H9 (cell line): Measurements from ENCODE around the gene IFIT1B. TPM values are rescaled to one million over a fixed set of nuclear protein-coding genes. Genes with fewer than 3 reads are reported as not detected.

Source experiments
- DNase-seq: peaks from one replicate; pipeline ENCODE4 v3.0.0-alpha.2; 2017
- H2AFZ ChIP-seq: one replicate; pipeline ENCODE4 v1.6.1; 2013; ENCODE audit warnings: mild to moderate bottlenecking, low read length, control low read depth, moderate library complexity
- H2AK5ac ChIP-seq: 2 replicates; pipeline ENCODE4 v1.6.1; 2013; ENCODE audit warnings: low read length, control low read depth, mixed read lengths; ENCODE audit not compliant: insufficient read length
- H2BK120ac ChIP-seq: one replicate; pipeline ENCODE4 v1.6.1; 2013; ENCODE audit warnings: low read depth, mild to moderate bottlenecking, low read length, control low read depth, inconsistent platforms; ENCODE audit not compliant: poor library complexity, severe bottlenecking
- H2BK12ac ChIP-seq: 2 replicates; pipeline ENCODE4 v1.6.1; 2013; ENCODE audit warnings: low read length, control low read depth, mixed read lengths, low read depth; ENCODE audit not compliant: insufficient read length
- H2BK15ac ChIP-seq: 2 replicates; pipeline ENCODE4 v1.6.1; 2013; ENCODE audit warnings: low read depth, low read length, control low read depth
- H2BK20ac ChIP-seq: one replicate; pipeline ENCODE4 v1.6.1; 2013; ENCODE audit warnings: low read depth, mild to moderate bottlenecking, low read length, control low read depth, inconsistent platforms; ENCODE audit not compliant: poor library complexity, severe bottlenecking
- H2BK5ac ChIP-seq: 2 replicates; pipeline ENCODE4 v1.6.1; 2013; ENCODE audit warnings: low read length, control low read depth, mixed read lengths; ENCODE audit not compliant: insufficient read length
- H3K14ac ChIP-seq: 2 replicates; pipeline ENCODE4 v1.6.1; 2013; ENCODE audit warnings: low read length, control low read depth; ENCODE audit not compliant: insufficient read depth
- H3K18ac ChIP-seq: 2 replicates; pipeline ENCODE4 v1.6.1; 2013; ENCODE audit warnings: low read depth, mild to moderate bottlenecking, mixed read lengths, low read length, control low read depth; ENCODE audit not compliant: insufficient read length
- H3K23ac ChIP-seq: 2 replicates; pipeline ENCODE4 v1.6.1; 2013; ENCODE audit warnings: low read length, control low read depth, mixed read lengths, low read depth; ENCODE audit not compliant: insufficient read length
- H3K23me2 ChIP-seq: 2 replicates; pipeline ENCODE4 v1.6.1; 2013; ENCODE audit warnings: low read depth, mild to moderate bottlenecking, mixed read lengths, low read length, control low read depth; ENCODE audit not compliant: insufficient read length, poor library complexity, severe bottlenecking
- H3K27ac ChIP-seq: 2 replicates; pipeline ENCODE4 v1.5.1; 2013; ENCODE audit warnings: low read length, control low read depth, mixed read lengths, low read depth; ENCODE audit not compliant: insufficient read length
- H3K27me3 ChIP-seq: 2 replicates; pipeline ENCODE4 v1.6.1; 2013; ENCODE audit warnings: low read length, control low read depth, inconsistent platforms; ENCODE audit not compliant: insufficient read depth
- H3K4ac ChIP-seq: 2 replicates; pipeline ENCODE4 v1.6.1; 2013; ENCODE audit warnings: low read depth, mild to moderate bottlenecking, control low read depth, inconsistent platforms, low read length, moderate library complexity
- H3K4me1 ChIP-seq: 2 replicates; pipeline ENCODE4 v1.6.1; 2013; ENCODE audit warnings: low read length, control low read depth, inconsistent platforms; ENCODE audit not compliant: insufficient read depth
- H3K4me2 ChIP-seq: 2 replicates; pipeline ENCODE4 v1.6.1; 2013; ENCODE audit warnings: low read length, control low read depth, mixed read lengths; ENCODE audit not compliant: insufficient read length, insufficient read depth
- H3K56ac ChIP-seq: 2 replicates; pipeline ENCODE4 v1.6.1; 2013; ENCODE audit warnings: low read depth, mild to moderate bottlenecking, mixed read lengths, low read length, control low read depth; ENCODE audit not compliant: insufficient read length
- H3K79me1 ChIP-seq: 2 replicates; pipeline ENCODE4 v1.6.1; 2013; ENCODE audit warnings: low read depth, mild to moderate bottlenecking, moderate library complexity, low read length, control low read depth, inconsistent platforms; ENCODE audit not compliant: insufficient read depth, poor library complexity, severe bottlenecking
- H3K79me2 ChIP-seq: 2 replicates; pipeline ENCODE4 v1.6.1; 2013; ENCODE audit warnings: low read length, control low read depth, inconsistent platforms; ENCODE audit not compliant: insufficient read depth
- H3K9ac ChIP-seq: 2 replicates; pipeline ENCODE4 v1.6.1; 2013; ENCODE audit warnings: low read length, control low read depth, mixed read lengths; ENCODE audit not compliant: insufficient read length; ENCODE audit errors: extremely low read depth
- H3K9me3 ChIP-seq: one replicate; pipeline ENCODE4 v1.6.1; 2013; ENCODE audit warnings: low read depth, low read length, inconsistent platforms; ENCODE audit not compliant: control insufficient read depth
- H3T11ph ChIP-seq: one replicate; pipeline ENCODE4 v1.6.1; 2013; ENCODE audit warnings: mild to moderate bottlenecking, low read length, control low read depth, inconsistent platforms
- H4K20me1 ChIP-seq: one replicate; pipeline ENCODE4 v1.6.1; 2013; ENCODE audit not compliant: control insufficient read depth, insufficient read length, insufficient read depth
- H4K5ac ChIP-seq: 2 replicates; pipeline ENCODE4 v1.6.1; 2013; ENCODE audit warnings: low read depth, mild to moderate bottlenecking, mixed read lengths, low read length, control low read depth; ENCODE audit not compliant: insufficient read length
- H4K8ac ChIP-seq: replicated peaks from 2 replicates; pipeline ENCODE4 v1.6.1; 2013; ENCODE audit warnings: low read length, control low read depth, mixed read lengths, low read depth; ENCODE audit not compliant: insufficient read length
- H4K91ac ChIP-seq: 2 replicates; pipeline ENCODE4 v1.6.1; 2013; ENCODE audit warnings: low read depth, mild to moderate bottlenecking, moderate library complexity, mixed read lengths, low read length, control low read depth; ENCODE audit not compliant: insufficient read length
- H3K27ac Mint-ChIP-seq, 3 experiments: 2 replicates in 2 of 3; 3 replicates in 1 of 3; pipeline ENCODE4 v1.8.0; 2020 to 2021; ENCODE audit warnings: mixed read lengths in 3 of 3, mild to moderate bottlenecking in 1 of 3, moderate library complexity in 1 of 3
- H3K27me3 Mint-ChIP-seq: 2 replicates; pipeline ENCODE4 v1.8.0; 2021; ENCODE audit warnings: low read depth, mild to moderate bottlenecking, moderate library complexity, mixed read lengths
- H3K36me3 Mint-ChIP-seq, 3 experiments: 2 replicates in 2 of 3; 3 replicates in 1 of 3; pipeline ENCODE4 v1.8.0; 2020 to 2021; ENCODE audit warnings: low read depth in 3 of 3, mixed read lengths in 3 of 3; ENCODE audit not compliant: insufficient read depth in 1 of 3
- H3K4me1 Mint-ChIP-seq, 2 experiments: 2 replicates each; pipeline ENCODE4 v1.8.0; 2020; ENCODE audit warnings: mixed read lengths in 2 of 2
- H3K4me3 Mint-ChIP-seq, 2 experiments: 2 replicates in 1 of 2; 3 replicates in 1 of 2; pipeline ENCODE4 v1.8.0; 2020 to 2021; ENCODE audit warnings: mild to moderate bottlenecking in 2 of 2, mixed read lengths in 2 of 2, moderate library complexity in 1 of 2
- H3K9me3 Mint-ChIP-seq, 2 experiments: 2 replicates in 1 of 2; 3 replicates in 1 of 2; pipeline ENCODE4 v1.8.0; 2020; ENCODE audit warnings: mild to moderate bottlenecking in 2 of 2, mixed read lengths in 2 of 2, moderate library complexity in 1 of 2
- WGBS: extraction: QIAGEN DNeasy Blood & Tissue Kit; methylation state at CpG from one replicate; pipeline ENCODE4 v1.1.7; 2013; ENCODE audit warnings: missing lambda C conversion rate, low lambda C conversion rate, mixed read lengths; ENCODE audit not compliant: insufficient read length; ENCODE audit errors: extremely low coverage; 5-methylcytosine and 5-hydroxymethylcytosine counted together
- total RNA-seq: library from RNA; stranded (reverse); gene quantifications from 2 replicates; pipeline ENCODE4 v1.2.1, GENCODE V29; 2021
- TF ChIP-seq, protein P1 (sequence below): fragments of 200-600 bp; sonication (generic); conservative IDR thresholded peaks from 3 replicates; pipeline ENCODE4 v1.8.0; 2021; ENCODE audit warnings: antibody characterized with exemption, mild to moderate bottlenecking

IFIT1B gene
- total RNA-seq, 1 experiment from 2014 or later: not detected

DNA sequence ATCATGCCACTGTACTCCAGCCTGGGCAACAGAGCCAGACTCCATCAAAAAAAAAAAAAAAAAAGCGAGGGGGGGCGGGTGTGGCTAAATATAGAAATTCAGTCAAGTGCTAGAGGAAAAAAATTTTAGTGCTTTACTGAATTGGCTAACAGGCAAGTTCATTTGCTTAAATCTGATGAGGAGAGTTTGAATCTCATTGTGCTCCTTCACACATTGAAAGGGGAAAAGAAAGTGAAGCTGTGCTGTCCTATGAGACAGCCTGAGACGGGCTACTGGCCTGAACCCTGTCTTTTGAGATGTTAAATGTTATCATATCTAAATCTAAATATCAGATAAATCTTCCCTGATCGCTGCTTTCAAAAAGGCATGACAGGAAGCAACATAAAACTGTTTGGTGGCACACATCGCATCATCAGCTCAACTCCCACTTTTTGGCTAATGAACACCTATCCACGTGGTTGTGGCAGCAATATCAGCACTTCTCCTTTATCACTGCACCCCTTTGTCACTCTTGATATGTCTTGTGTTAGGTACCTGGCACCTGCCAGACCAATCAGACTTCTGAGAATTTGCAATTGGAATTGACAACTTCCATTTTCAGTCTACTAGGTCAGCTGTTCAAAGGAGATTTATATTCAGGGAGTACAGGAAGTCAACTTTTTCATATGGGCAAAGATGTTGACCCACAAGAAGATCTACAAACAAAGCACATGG, 14.0 kb upstream of the IFIT1B start:
- peaks cover 4 to 6% of the 10 kb centered on the region in 2 experiments for H3K4me1 Mint-ChIP-seq
- TF ChIP-seq, protein P1, sequence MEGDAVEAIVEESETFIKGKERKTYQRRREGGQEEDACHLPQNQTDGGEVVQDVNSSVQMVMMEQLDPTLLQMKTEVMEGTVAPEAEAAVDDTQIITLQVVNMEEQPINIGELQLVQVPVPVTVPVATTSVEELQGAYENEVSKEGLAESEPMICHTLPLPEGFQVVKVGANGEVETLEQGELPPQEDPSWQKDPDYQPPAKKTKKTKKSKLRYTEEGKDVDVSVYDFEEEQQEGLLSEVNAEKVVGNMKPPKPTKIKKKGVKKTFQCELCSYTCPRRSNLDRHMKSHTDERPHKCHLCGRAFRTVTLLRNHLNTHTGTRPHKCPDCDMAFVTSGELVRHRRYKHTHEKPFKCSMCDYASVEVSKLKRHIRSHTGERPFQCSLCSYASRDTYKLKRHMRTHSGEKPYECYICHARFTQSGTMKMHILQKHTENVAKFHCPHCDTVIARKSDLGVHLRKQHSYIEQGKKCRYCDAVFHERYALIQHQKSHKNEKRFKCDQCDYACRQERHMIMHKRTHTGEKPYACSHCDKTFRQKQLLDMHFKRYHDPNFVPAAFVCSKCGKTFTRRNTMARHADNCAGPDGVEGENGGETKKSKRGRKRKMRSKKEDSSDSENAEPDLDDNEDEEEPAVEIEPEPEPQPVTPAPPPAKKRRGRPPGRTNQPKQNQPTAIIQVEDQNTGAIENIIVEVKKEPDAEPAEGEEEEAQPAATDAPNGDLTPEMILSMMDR: no peak
- Histone ChIP-seq H2BK20ac (no peak overlapping the region), H3K4me1 (no peaks in the 10 kb centered on the region), H2BK5ac (no peak overlapping the region), H3K9ac (no peak overlapping the region), H2BK12ac (no peak overlapping the region), H3K4me2 (no peak overlapping the region), H3K27ac (no peak overlapping the region), H3T11ph (no peak overlapping the region), H3K23me2 (no peaks in the 10 kb centered on the region), H3K79me1 (no peaks in the 10 kb centered on the region), H4K8ac (no peak overlapping the region), H3K14ac (no peak overlapping the region), H4K5ac (no peak overlapping the region), H3K27me3 (no peaks in the 10 kb centered on the region), H3K23ac (no peak overlapping the region), H2AK5ac (no peak overlapping the region), H2BK120ac (no peak overlapping the region), H3K9me3 (no peaks in the 10 kb centered on the region), H3K18ac (no peak overlapping the region), H4K91ac (no peak overlapping the region), H2AFZ (no peak overlapping the region), H3K4ac (no peak overlapping the region), H3K56ac (no peak overlapping the region), H2BK15ac (no peak overlapping the region), H3K79me2 (no peaks in the 10 kb centered on the region), H4K20me1 (no peaks in the 10 kb centered on the region)
- H3K36me3 Mint-ChIP-seq: peaks cover 0 to 2% (median 2%) of the 10 kb centered on the region in 3 experiments; a peak in 2 of 7 replicates
- no peaks in the 10 kb centered on the region; the same call in 1 of the 2 replicates for H3K27me3 Mint-ChIP-seq
- WGBS: no CpG with 5 or more reads among the region's 6 CpGs
- H3K9me3 Mint-ChIP-seq: peaks cover 2% of the 10 kb centered on the region in 2 experiments; a peak in 2 of 5 replicates
- no peak overlapping the region for H3K4me3 Mint-ChIP-seq
- H3K27ac Mint-ChIP-seq: no peak overlapping the region
- DNase-seq: no peak
